Measurements from ENCODE around the gene EPHB3.

Gene EPHB3
- total RNA-seq, result 0.24 to 0.58 (median 0.40) reads per million in 4 experiments

GRCh38 chr3:184561061-184561912 is at the start of gene EPHB3:
Gene EPHB3 (plus strand): TSS chr3:184561785. CDS start chr3:184562236, 451 bp downstream.
- peak; percentile 86 for DNase-seq

DNA sequence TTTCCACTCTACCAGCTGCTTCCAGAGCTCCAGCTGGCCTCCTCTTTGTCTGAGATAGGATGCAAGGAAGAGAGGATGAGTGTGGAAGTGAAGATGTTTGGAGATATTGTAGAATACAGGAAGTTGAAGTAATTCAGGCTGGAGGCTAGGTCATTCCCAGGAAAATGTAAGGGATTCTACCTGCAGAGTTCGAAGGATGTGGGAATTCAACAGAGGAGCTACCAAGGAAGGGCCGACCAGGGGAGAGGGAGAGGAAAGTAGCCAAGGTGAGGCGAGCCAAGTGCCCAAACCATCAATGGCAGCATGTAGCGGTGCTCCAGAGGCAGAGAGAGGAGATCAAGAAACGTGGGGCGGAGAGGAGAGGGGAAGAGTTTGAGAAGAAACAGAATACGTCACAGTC is 49.0 kb upstream of the EPHB3 start:
- DNase-seq, result no peak

DNA sequence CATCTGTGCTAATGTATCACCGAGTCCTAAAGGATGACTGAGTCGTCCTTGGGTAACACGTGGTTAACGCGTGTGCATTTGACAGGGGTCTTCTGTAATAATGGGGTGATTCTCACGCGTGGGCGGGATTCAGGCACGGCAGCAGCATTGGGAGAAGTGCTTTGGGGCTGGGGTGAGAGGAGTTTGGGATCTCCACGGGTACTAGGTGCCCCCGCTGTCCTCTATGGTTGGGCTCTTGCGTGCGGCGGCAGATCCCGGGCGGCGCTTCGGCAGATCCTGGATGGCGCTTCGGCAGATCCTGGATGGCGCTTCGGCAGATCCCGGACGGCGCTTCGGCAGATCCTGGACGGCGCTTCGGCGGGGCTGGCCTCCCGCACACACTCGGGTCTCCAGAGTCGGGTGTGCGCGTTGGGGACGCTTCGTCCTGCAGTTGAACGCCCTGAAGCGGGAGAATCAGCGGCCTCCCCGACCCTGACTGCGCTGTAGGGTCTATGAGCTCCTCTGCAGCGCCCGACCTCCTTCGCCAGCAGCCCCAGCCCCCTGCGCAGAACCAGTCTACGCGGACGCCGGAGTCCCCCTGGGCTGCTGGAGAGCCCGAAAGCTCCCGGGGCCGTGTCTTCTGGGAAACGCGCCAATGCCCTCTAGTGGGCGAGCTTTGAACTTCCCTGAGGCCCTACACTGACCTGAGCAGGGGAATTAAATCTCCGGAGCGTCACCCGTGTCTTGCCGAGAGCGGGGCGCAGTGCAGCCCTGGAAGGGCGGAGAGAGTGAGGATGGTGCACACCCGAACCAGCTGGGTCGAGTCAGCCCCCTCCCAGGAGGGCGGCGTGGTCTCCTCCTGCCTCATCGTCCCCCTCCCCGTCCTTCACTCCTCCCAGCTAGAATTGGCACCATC is 48.1 kb upstream of the EPHB3 start:
- DNase-seq, result peak; percentile 70

DNA sequence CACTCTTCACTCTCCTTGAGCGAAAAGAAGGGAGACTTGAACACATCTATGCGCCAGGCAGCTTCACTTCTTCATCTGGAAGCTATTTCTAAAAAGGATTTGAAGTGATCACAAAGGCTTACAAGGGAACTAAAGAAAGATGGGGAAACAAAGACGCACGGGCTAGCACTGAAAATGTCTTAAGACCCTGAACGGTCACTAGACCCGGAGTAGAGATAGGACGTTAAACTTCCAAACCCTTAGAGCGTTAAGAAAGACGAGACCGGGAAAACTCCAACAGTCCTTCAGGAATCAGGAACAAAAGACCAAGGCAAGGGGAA is 47.5 kb upstream of the EPHB3 start:
- DNase-seq, result no peak

DNA sequence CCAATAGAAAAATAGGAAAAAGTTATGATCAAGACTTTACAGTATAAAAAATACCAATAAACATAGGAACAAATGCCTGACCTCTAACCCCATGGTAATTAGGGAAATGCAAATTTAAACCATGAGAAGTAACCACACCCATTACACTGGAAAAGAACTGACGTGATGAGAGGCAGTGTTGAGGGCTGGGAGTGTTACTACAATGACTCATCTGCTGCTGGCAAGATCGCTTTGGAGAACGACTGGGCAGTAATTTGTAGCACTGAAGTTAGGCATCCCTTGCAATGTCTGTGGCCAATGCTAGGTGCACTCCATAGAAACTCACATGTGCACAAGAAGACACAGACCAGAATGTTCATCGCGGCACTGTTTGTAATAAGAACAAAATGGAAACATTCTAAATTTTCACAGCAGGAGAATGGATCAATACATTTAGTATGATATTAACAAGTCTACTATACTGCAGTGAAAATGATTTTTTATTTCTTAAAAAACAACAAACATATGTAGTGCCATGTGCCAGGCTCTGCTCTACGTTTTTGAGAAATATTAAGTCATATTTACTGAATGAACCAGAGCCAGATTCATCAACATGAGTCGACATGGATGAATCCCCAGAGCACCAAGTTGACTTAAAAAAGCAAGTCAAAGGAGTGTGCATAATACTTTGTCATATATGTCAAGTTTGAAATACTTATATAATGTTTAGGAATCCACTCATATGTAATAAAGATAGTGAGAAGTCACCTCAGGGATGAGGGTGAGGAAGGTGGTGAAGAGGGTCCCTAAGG is 37.6 kb upstream of the EPHB3 start:
- DNase-seq, result no peak

GRCh38 chr3:184524981-184525336 is 36.6 kb upstream of the EPHB3 start:
- no peak for DNase-seq

DNA sequence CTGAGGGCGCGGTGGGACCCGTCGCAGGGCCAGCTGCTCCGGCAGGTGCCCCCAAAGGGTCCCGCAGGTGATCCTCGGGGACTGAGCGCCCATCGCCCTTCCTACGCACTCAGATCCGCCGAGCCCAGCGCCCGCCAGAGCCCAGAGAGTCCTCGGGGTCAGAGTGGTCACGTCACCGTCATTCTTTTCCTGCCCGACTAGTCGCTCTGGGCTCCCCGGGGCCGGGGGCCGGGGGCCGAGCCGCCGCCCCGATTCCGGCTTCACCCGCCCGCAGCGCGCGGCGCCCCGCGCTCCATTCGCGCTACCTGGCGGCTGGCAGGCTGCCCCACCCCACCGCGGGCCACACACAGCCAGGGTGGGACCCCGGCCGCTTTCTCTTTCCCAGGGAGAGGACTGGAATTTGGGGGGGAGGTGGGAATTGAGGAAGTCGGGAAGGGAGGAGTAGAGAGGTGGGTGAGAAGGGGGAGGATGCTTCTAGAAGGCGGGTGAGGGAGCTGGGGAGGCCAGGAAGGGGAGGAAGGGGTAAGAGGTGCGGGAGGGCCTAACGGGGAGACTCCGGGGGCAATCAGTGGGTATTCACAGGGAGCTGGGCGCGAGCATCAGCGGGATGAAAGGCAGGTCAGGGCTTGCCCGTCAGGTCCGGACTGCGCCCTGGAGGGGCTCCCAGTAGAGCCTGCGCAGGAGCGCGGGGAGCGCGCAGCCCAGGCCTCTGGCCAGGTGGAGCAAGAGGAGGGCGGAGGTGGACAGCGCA is 36.1 kb upstream of the EPHB3 start:
- no peak for DNase-seq

DNA sequence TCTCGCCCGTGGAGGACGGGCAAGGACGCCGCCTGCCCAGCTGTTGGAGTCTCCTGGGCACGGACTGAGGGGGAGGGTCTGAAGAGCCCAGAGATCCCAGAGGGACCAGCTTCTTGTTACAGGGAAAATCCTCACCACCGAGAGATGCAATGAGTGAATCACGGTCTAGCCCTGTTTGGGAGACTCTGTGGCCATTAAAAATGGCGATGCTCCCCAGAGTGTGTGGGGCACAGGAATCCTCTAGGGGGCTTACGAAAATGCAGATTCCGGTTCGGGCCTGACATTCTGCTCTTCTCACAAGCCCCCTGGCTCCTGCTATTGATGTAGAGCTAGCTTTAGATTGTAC is 35.5 kb upstream of the EPHB3 start:
- no peak for DNase-seq

DNA sequence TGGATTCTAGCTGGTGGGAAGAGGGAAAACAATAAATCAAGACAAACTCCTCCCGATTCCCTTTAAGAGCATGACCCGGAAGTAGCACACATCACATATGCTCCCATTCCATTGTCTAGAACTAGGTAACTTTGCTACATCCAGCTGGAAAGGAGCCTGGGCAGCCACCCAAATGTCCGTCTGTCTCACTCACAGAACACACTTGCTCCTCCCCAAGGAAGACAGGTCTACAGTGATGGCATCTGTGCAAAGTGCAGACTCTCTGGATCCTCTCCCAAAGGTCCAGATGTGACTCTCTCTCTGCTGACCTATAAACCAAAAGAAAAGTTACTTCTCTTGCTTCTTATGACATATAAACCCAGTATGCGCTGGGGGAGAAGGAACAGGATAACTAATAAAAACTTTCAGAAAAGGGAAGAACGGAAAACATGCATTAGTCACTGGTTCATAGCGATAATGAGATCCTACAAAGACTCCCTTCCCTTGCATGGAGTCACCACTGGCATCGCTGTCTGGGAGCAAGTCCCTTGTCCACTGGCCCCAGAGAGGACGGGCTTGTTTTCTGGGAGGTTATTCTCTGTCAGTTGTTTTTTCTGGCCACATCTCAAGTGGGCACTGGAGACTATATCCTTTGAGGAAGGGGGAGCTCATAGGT is 29.8 kb upstream of the EPHB3 start:
- no peak for DNase-seq

GRCh38 chr3:184532940-184533732 is 28.4 kb upstream of the EPHB3 start:
- no peak for DNase-seq

DNA sequence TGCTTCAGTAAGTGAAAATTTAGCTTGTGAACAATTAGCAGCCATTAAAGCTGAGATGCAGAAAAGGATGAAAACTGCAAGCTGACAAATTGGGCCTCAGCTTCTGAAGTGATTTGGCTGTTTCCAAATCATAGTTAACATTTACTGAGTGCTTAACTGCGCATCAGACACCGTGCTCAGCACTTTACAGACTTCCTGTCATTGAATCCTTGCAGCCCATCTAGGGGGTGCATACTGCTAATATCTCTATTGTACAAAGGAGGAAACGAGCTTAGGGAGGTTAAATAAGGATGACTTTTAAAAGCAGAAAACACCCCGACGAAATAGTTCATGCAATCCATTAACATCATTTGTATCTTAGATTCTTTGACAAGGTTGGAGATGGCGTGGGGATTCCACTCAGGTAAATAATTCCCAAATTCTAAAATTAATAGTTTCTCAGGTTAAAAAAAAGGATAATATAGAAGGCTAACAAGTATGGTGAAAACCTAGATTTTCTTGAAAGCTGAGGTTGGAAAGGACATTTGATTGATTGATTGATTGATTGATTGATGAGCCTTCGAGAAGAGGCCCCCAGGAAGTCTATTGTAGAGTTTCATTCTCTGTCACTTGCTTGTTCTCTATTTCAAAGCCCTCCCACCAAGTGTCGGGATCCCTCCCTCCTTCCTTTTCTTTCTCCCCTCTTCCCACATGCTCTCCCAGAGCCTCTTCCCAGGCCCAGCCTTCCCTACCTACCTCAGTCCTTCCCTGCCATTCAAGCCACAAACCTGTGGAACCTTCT is 23.5 kb upstream of the EPHB3 start:
- DNase-seq, result no peak

DNA sequence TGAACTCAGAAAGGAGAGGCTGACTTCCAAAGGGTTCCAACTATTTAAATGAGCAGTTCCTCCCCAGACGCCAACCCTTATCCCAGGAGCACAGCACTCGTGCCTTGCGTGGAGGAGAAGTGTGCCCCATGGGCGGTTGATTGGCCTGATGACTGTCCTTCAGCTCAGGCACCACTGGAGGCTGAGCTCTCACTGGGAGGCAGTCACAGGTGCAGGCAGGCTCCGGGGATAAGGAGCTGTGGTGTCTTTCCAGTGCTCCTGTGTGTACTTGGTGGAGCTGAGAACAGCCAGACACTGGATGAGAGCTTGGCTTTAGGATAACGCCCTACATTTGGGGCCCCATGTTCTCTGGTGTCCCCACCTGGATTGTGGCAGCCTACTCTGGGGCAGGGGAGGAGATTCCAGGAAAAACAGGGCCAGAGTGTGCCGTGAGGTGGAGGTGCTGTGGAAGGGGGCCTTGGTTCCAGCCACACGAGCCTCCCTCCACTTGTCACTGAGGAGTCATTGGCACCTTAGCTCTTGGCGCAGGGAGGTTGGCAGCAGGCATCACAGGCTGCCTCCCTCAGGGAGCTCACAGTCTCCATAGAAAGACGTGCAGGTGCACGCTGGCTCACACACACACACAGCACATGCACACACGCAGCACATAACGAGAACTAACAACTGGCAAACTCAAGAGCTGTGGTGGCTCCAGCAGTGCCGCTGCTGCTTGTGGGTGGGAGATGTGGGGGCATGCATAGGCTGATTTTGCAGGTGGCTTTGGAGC is 22.7 kb upstream of the EPHB3 start:
- no peak for DNase-seq

- DNase-seq, result no peak
These were observed 21.7 kb upstream of the EPHB3 start for GRCh38 chr3:184539801-184540435.

GRCh38 chr3:184540777-184541681 is 20.6 kb upstream of the EPHB3 start:
- DNase-seq, result peak; percentile 67

DNA sequence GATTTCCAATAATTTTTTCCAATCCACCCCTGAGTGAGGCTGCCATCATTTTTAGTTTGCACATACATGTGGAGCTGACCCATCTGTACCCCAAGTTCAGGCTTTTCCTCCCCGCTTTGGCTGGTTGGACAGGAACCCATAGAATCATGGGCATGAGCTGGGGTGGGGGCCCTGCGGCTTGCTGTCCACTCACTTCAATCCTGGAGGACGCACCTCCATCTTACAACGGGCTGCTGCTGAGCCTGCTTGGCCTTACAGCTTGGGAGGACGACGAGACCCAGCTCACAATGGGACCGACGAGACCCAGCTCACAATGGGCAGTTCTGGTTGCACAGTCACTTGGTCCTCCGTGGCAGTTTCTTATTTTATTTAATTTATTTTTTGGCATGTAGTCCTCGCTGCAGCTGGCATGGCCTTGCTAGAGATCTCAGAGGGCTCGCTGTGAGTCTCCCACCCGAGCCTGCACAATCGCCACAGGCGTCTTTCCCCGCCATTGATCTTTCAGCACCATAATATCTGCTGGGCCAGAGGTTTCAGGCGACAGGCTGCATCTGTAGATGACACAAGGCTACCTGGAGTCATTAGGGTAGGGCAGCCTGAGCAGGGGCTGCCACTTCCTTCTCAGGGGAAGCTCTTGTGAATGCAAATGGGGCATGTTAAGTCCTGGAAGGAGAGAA is 19.6 kb upstream of the EPHB3 start:
- no peak for DNase-seq

DNA sequence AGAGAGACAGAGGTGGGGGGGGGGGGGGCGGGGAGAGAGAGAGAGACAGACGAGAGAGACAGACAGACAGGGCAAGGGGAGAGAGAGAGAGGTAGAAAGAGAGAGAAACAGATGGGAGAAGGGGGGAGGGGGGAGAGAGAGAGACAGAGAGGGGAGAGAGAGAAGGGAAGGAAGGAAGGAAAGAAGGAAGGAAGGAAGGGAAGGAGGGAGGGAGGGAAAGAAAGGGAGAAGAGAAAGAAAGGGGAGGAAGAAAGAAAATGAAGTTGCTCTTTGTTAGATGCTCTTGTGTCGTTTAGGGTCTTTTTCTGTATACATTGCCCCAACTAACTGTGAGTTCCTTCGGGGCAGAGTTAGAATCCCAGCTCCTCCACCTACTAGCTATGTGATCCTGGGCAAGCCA is 19.0 kb upstream of the EPHB3 start:
- no peak for DNase-seq

DNA sequence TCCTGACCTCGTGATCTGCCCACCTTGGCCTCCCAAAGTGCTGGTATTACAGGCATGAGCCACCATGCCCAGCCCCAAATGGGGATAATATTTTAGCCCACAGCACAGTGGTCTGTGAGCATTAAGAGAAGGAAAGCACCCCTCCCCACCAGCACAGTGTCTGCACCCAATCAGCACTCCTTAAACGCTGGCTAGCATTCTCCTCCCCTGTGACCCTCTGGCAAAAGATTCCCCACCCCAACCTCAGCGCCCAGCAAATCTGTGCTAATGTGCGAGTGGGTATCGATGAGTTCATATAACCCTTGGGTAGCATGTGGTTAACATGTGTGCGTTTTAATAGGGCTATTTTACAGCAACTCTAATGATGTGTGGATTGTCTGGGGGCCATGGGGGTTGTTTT is 18.3 kb upstream of the EPHB3 start:
- no peak for DNase-seq

Measured in effector CD8-positive, alpha-beta T cell (primary cell).